Endometrium (tissue), 2 donors: ENCODE measurements around the gene SLC6A11.

Experiments
- FAIRE-seq: peaks from 2 replicates; lab custom pipeline; 2012; peaks lifted over from hg19 to GRCh38; lab: Jason Lieb, UNC
- donor health status: control.
- donor health status: control.

The SLC6A11 gene

DNA sequence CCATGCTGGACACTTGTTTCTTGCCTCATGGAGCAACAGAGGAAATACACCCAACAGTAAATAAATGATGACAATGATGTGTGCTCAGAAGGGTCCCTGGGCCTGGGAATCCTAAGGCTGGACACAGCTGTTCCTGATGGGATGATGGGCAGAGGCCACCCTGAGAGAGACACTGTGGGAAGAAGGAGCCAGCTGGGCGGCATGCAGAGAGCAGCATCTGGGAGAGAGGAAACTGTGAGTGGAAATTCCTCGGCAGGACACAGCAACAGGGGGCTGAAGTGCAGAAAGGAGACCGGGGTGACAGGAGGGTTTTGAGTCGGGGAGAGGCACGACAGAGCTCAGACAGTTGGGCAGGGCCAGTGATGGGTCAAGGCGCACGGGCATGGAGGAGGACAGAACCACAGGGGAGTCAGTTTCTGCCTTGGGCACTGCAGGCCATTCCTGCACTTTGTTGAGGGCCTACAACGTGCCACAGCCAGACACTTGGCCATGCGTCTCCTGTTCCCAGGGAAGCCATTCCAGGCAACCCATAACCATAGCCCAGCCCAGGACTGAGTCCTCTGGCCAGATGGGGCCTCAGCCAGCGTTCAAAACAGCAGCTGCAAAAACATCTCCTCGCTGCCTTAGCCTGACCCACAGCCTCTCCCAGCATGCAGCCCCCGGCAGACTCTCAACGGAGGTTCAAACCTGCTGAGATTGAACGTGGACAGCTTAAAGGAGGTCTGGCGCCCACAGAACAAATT lies 139.9 kb downstream of the SLC6A11 start:
- FAIRE-seq: no peak

DNA sequence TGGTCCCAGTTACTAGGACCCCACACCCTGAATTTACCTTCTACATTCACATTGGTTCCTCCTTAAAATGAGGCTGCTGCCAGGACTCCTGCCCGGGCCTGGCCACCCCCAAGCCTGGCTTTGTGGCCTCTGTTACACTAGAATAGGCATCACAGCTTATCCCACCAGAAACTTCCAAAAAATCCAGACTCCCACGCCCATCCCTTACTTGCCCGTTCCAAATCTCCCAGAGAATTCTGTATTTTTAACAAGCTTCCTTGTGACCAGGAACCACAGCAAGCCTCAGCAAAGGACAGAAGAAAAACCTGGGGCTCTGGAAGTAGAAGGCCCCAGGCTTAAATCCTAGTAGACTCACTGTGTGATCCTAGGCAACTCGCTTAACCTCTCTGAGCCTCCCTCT lies 140.5 kb downstream of the SLC6A11 start:
- FAIRE-seq: no peak

DNA sequence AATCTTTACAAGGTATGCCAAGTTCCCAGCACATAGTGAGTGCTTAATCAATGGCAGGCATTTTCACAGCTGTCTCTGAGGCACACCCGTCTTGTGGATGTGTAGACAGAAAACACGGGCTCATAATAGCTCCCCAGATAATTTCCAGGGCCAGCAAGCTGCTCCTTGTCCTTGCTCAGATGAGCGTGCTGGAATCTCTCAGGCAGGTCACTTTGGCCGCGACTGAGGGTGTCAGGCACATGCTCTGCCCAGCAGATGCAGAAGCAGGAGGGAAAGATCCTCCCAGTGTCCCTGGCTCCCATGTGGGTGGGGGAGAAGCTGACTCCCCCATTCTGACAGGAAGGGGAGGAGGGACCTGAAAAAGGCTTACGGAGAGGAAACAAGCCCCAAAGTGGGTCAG lies 141.0 kb downstream of the SLC6A11 start:
- no peak for FAIRE-seq

DNA sequence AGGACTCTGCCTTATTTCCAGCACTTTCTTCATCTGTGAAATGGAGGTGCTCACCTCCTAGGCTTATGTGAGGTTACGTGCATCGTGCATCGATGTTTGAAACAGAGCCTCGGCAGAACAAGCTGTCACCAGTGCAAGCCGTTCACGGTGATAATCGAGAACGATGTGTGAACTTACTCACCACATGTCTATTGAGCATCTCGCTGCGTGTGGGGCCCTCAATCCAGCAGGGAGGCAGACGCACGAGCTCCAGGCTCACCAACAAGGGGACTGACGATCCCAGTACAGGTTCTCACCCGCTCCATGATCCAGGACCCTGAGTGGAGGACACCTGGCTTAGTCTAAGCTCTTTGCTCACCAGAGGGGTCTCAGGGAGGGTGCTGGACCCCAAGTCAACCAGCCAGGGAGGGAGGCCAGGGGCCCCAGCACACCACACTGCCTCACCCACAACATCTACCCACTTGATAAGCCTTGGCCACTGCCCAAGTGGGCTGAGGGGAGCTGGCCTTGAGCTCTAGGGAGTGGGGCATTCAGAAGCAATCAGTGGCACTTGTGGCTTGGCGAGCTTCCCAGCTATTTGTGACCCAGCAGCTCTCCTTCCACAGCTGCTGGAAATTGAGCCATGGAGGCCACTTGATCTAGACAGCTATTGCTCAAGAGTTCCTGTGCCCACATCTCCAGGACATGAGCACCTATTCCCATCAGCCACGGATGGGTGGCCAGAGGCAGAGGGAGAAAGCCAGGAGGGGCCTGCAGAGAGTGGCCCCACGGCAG lies 142.1 kb downstream of the SLC6A11 start:
- no peak for FAIRE-seq

DNA sequence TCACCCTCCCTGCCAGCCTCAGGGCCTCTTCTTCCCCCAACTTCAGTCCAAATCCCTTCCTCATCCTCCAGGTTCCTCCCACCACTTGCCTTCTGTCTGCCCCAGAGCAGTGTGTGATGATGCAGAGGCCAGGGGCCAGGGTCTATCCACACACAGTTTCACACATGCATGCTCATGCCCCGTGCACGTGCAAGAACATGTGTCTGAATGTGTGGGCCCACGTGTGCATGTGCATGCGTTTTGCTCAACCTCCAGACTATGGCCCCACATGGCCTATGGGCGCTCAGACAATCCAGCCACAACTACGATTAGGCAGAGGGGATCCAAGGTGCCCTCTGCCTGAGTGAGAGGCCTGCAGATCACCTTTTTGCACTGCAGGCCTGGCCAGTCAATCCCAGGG lies 144.2 kb downstream of the SLC6A11 start:
- no peak for FAIRE-seq

DNA sequence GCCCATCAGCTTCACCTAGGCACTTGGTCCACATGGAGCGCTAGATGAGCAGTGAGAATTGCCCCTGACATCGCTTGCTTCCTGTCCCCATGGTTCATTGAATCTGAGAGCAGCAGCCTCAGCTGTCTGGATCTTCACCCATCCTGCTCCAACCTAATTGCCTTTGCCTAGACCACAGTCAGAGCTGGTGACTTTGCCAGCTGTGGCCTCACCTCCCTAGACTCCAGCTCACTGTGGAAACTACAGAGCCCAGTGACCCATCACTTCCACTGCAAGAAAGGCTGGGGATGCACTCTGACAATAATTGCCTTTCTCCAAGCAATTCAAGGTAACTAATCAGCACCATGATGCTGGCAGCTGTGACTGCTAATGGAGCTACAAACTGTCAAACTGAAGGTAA lies 145.9 kb downstream of the SLC6A11 start:
- no peak for FAIRE-seq

DNA sequence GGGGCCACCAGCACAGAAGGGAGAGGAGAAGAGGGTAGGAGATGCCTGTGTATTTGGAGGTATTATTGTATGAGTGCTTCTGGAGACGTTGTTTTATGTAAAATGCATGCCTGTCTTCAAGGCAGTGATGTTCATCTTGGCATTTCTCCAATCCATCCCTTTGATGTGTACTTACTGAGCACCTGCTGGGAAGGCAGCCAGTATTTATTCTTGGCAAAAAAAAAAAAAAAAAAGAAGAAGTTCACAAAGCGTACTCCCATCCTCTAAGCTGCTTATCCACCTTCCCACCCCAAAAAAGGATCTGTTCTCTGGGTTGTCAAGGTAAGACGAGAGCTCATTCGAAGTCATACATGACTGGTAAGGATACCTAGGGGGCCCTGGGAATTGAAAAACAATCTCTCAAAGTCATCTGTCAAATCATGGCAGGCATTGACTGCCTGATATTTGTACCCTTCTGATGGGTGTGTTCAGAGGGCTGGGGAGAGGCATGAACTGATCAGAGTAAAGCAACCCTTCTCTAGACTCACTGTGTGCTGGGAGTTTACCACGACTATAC lies 146.5 kb downstream of the SLC6A11 start:
- FAIRE-seq: no peak

DNA sequence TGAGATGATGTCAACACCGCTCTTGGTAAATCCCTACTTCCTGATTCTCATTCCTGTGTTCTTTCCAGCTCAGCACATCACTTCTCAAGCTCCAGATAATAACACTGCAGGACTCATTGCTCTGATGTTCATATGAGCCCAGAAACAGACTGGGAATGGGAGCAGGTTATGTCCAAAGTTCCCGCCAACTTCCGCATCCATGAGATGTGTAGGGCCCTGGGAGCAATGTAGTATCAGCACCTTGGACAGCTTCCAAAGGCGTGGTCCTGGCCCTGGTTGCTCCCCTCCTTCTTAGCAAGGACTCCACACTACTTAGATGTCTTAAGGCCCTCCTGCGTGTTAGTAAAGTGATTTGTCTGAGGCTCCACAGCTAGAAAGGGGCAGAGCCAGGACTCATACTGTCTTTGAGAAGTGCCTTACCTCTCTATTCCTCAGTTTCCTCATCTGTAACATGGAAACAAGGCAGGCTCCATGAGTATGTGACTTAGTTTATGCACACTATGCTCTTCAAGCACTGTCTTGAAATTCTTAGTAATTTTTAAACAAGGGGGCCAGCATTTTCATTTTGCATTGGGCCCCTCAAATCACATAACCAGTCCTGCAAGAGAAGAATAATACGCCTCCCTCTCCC lies 148.6 kb downstream of the SLC6A11 start:
- no peak for FAIRE-seq

DNA sequence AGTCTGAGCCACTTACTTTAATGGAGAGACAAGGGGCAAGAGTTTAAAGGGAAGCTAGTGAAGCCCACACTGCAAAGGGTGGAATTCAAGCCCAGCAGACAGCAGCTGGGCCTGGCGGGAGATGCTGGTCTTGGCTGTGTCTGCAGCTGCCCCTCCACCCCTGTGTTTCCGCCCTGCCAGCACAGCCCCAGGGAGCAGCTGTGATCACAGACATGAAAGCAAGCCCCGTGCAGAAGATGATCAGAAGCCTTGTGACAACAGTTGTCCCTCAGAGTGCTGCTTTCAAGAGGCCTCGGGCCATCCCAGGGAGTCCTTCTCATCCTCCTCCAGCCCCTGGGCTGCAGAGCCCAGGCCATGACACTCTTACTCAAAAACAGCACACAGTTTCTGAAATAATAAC lies 152.4 kb downstream of the SLC6A11 start:
- FAIRE-seq: no peak

DNA sequence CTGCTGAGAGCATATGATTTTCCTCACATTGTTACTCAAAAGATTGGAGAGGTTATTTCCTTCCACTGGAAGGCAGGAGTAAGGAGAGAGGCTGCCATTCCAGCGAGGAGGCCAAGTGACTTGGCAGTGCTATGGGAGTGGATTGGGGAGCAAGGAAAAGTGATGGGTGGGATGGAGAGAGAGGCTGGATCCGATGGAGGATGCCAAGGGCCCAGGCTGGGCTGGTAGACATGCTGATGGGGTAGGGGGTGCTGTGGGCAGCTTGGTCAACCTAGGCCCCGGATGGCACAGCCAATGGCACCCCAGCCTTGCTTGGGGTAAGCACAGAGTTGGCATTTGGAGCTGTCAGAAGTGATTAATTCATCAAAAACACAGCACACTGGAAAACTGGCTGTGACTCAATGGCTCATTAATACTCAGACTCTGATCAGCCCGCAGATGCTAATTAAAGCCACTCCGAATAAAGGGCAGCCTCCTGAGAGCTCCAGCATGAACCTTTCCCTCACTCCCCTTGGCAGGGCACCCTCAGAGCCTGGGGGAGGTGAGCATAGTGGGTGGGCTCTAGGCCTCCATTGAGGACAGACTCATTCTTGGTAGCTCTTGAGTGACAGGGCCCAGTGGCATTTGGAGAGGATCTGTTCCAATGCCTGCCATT lies 154.4 kb downstream of the SLC6A11 start:
- no peak for FAIRE-seq

DNA sequence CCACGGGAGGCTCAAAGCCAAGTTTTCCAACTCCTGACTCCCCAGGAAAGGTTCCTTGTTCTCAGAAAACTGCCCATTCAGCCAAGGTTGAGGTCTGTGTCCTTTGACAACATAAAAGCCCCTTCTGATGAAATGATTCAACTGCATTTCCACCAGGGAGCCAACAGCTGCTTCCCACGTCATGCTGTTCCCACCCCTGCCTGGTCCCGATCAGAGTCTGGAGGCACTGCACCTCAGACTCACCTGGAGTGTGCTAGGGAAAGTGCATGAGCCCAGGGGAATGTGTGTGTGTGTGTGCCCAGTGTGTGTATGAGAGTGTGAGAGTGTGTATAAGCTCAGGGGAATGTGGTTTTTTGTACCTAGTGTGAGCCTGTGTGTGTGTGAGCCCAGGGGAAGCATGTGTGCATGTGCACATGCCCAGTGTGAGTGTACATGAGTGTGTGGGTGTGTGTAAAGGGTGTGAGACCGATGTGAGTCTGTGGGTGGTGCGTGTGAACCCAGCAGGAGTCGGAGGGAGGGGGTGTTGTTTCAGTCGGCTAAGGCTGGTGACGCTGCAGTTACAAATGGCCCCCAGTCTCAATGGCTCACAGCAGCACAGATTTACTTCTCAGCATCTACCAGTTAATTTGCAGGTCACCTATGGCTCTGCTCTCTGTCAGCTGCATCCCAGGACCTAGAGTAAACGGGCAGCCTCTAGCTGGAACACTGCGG lies 156.2 kb downstream of the SLC6A11 start:
- no peak for FAIRE-seq

DNA sequence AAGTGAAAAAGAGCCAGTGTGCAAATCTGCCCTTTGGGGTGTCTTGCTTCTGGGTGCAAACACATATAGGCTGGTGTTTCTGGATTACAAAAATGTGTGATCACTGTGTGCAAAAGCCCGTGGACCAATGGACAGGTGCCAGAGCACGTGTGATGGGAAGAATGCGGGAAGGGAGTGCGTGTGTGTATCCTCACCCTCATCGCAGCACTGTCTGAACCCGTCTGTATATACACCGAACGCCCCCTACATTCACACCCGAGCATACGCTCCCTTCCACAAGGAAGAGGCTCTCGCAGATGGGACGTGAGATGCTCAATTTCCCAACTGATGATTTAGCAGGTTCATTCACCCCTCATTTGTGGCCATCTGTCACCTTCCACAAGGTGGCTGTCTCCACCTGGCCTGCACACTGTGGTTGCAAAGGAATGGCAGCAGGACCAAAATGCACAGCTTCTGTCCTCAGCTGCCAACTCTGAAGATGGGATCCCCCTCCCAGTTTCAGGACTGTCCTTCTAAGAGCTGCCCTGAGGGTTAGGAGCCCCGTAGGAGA lies 157.1 kb downstream of the SLC6A11 start:
- FAIRE-seq: no peak

DNA sequence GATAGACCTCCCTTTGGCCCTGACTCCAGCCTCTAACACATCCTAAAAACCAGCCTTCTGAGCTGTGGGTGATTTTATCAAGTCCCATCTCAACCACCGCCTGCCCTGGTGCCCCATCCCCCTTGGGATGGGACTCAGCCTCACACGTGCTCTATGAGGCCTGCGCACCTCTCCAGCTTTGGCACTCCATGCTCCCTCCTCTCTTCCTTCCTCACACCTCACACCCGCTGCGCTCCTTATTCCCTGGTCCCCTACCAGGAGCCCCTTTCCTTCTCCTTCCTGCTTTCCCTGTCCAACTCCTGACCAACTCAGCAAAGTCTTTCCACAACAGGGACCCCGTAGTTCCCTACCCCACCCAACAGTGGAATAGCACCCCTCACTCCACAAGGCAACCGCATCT lies 158.1 kb downstream of the SLC6A11 start:
- FAIRE-seq: no peak

DNA sequence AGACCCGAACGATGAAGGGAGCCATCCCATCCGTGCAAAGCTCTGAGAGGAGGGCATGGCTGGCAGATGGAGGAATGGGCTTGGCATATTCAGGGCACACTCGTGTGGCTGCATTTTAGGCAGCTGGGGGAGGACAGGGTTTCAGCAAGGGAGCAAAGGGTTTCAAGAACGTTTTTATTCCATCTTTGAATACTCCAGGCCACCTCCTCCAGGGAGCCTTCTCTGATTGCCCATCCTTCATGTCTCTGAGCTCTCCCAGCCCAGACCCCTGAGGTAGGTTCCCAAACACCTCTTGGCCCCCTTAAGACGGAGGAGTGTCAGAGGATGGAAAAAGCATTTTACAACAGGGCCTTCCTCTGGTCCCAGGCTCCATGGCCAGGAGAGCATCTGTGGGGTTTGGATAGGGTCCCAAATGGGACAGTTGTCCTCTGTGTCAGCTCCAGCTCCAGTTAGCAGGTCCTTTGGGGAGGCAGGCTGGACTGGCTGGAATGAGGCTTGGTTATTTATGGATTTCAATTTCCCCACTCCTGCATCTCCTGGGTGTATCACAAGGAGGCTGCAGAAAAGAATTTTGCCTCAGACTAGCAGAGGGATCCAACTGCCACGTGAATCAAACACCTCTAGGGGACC lies 158.8 kb downstream of the SLC6A11 start:
- FAIRE-seq: no peak

DNA sequence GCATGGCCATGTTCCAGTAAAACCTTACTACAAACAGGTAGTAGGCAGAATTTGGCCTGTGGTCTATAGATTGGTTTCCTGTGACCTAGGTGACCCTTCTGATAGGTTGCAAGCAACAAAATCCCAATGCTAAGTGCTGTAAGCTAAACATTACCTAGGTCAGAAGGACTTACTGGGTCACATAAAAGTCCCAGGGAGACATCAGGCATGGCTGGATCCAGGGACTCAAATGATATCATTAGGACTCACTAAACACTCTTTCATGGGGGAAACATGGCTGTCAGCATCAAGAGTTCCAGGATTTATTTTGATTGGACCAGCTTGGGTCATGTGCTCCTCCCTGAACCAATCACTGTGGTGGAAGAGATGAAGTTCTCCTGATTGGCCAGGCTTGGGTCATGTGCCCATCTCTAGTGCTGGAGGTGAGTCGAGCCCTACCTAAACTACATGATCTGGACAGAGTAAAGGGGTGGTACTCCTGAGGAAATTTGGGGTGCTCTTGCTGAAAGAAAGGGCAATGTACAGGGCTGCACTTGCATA lies 159.7 kb downstream of the SLC6A11 start:
- FAIRE-seq: no peak

DNA sequence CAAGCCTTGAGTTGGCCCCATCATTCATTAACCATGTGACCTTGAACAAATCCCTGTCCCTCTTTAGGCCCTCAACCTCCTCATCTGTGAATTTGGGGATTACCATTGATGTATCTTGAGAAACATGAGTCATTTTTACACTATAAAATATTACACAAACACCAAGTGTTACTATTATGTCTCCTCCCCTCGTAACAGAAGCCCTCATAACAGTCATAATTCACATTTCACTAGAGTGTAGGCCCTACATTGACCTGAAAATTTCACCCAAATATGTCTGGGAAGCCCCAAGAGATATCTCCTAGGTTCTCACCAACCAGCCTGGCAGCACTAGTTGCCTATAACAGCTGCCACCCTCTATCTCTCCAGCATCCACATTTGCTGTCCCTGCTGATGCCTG lies 160.7 kb downstream of the SLC6A11 start:
- FAIRE-seq: no peak

DNA sequence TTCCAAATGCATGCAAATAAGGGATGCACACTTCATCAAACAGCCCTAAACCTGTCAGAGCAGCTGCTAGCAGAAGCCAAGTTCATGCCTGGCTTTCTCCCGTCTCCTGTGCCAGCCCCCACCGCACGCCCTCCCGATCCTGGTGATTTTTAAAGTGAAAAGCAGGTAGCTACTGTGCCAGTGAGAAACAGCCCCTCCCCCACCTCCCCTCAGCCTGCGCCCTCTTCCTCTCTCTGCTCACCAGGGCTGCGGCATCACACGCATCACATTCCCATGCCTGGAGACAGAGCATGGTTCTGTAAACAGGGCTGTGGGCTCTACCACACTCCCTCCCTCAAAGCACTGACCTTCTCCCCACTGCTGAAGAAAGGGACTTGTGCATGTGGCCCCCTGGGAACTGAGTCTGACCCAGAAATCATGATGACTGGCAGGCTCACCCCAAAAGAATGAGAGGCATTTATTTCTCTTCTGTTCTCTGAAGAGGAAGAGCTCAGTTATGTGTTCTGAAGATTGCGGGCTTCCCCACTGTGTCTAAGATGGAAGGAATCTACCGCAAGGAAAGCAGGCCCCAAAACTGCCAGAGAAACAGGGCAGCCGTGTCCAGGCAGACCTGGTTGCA lies 162.0 kb downstream of the SLC6A11 start:
- FAIRE-seq: no peak

DNA sequence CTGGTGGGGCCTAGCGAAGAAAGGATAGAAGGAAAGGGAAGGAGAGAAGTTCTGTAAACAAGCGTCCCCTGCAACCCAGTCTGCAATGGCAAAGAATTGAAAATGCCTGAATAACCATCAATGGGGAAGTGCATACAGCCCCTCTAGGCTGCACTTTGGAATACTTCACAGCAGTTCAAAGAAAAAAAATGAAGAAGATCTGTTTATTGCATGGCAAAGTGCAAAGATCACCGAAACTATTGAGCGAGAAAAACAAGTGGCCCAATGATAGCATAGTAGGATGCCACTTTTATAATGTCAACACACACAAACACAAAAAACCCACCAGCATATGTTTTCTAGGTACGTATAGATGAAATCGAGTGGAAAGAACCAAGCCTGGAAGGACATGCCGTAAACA lies 162.9 kb downstream of the SLC6A11 start:
- FAIRE-seq: no peak

DNA sequence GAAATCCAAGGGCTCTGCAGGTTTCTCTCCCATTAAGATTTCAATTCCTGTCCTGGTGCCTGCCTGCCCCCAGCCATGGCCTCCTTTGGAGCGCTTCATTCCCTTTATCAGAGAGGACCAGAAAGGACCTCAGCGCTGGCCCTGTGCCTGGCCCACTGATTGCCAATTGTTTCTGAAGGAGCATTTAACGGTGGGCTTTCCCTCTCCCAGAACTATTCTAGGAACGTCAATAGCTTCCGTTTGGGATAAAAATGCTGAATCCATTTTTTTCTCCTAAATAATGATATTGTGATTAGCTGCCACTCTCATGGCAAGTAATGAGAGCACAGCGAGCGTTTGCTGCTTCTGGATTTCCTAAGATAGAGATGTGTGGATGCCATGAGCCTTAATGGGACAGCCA lies 164.3 kb downstream of the SLC6A11 start:
- FAIRE-seq: no peak

DNA sequence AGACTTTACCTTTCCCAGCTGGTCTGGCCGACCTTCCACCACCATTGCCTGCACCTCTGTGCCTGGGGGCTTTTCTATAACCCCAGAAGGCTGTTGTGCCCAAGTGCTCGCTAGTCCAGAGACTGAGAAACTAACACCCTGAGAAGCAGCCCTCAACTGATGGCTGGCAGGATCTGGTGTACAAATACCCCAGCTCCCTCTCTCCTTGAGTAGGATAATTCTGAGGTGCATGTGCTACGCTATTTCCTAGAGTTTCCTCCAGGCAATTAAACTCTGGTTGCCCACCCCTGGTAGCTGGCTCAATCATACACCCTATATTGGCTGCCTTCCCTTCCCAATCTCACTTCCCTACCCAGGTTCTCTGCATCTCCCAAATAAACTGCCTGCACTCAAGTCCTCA lies 165.0 kb downstream of the SLC6A11 start:
- FAIRE-seq: no peak
